Mesodermal cell (in vitro differentiated cells): ENCODE data around the gene PRELP. TPM values are rescaled to one million over a fixed set of nuclear protein-coding genes. Genes with fewer than 3 reads are reported as not detected.

Source experiments
- H3K27ac ChIP-seq: 2 replicates; pipeline ENCODE4 v1.7.0; 2013; ENCODE audit warnings: mild to moderate bottlenecking, low read depth, low read length, moderate library complexity; ENCODE audit not compliant: severe bottlenecking
- H3K36me3 ChIP-seq: 2 replicates; pipeline ENCODE4 v1.7.1; 2013; ENCODE audit warnings: mild to moderate bottlenecking, low read length, moderate library complexity; ENCODE audit not compliant: control insufficient read depth, insufficient read depth
- H3K4me1 ChIP-seq: one replicate; pipeline ENCODE4 v1.7.1; 2013; ENCODE audit warnings: mild to moderate bottlenecking, low read length; ENCODE audit not compliant: insufficient read depth, control insufficient read depth, poor library complexity, severe bottlenecking
- H3K4me3 ChIP-seq: 2 replicates; pipeline ENCODE4 v1.7.0; 2013; ENCODE audit warnings: low read length, control low read depth, mild to moderate bottlenecking; ENCODE audit not compliant: insufficient read depth, poor library complexity, severe bottlenecking; ENCODE audit errors: extremely low read depth
- H3K9me3 ChIP-seq: 2 replicates; pipeline ENCODE4 v1.7.1; 2013; ENCODE audit warnings: mild to moderate bottlenecking, low read length, moderate library complexity; ENCODE audit not compliant: control insufficient read depth
- WGBS, 2 experiments: methylation state at CpG; one replicate each; pipeline ENCODE4 v1.1.5; 2013; ENCODE audit warnings: missing lambda C conversion rate in 2 of 2; ENCODE audit not compliant: insufficient coverage in 2 of 2; 5-methylcytosine and 5-hydroxymethylcytosine counted together
- polyA plus RNA-seq, 2 experiments: library from polyadenylated mRNA; stranded (reverse); fragments of 50-300 nt; gene quantifications; one replicate each; pipeline ENCODE4 v1.2.3, GENCODE V29; 2013

PRELP gene
- 4.9 TPM for polyA plus RNA-seq (2013, experiment 1 of 2)
- 6.5 TPM for polyA plus RNA-seq (2013, experiment 2 of 2)

GRCh38 chr1:203475012-203475981 lies at the start of gene PRELP:
TSS of gene PRELP (plus strand) at chr1:203475806. CDS start at chr1:203483185, 7,379 bp downstream.
- Histone ChIP-seq H3K36me3 (no peaks in the 10 kb centered on the region), H3K4me3 (peak within 1 kb of the TSS; percentile 22), H3K9me3 (no peaks in the 10 kb centered on the region), H3K4me1 (peaks cover 42% of the 10 kb centered on the region), H3K27ac (peak within 1 kb of the TSS; percentile 49)
- WGBS, 2 experiments = 0 to 5% methylated on average over 2 to 3 of the region's 8 CpGs

GRCh38 chr1:203426366-203426765 lies 49.2 kb upstream of the PRELP start:
- H3K9me3 ChIP-seq = no peaks in the 10 kb centered on the region
- WGBS, 2 experiments = 89 to 91% methylated on average over 4 of the region's 5 CpGs
- no peak overlapping the region for H3K4me3 ChIP-seq
- peaks cover 20% of the 10 kb centered on the region for H3K4me1 ChIP-seq
- H3K27ac ChIP-seq = no peak overlapping the region
- no peaks in the 10 kb centered on the region for H3K36me3 ChIP-seq

- no peak overlapping the region for H3K27ac ChIP-seq
These were observed 48.7 kb upstream of the PRELP start for GRCh38 chr1:203426870-203427269.

GRCh38 chr1:203427451-203427850 lies 48.2 kb upstream of the PRELP start:
- Histone ChIP-seq H3K4me1 (peaks cover 20% of the 10 kb centered on the region), H3K4me3 (no peak overlapping the region), H3K9me3 (no peaks in the 10 kb centered on the region), H3K36me3 (no peaks in the 10 kb centered on the region), H3K27ac (no peak overlapping the region)
- WGBS, 2 experiments = 100% methylated on average over 4 of the region's 4 CpGs

More at GRCh38 chr1:203426870-203427269, 48.7 kb upstream of the PRELP start:
- no peak overlapping the region for H3K4me3 ChIP-seq
- no peaks in the 10 kb centered on the region for H3K36me3 ChIP-seq
- H3K9me3 ChIP-seq = no peaks in the 10 kb centered on the region
- peaks cover 20% of the 10 kb centered on the region for H3K4me1 ChIP-seq
- WGBS, 2 experiments = 93 to 97% methylated on average over 2 of the region's 2 CpGs

GRCh38 chr1:203428981-203429599 lies 46.5 kb upstream of the PRELP start:
- Histone ChIP-seq H3K4me1 (peaks cover 18% of the 10 kb centered on the region), H3K9me3 (no peaks in the 10 kb centered on the region), H3K27ac (no peak overlapping the region), H3K36me3 (no peaks in the 10 kb centered on the region), H3K4me3 (no peak overlapping the region)
- WGBS, 2 experiments = 91 to 94% methylated on average over 9 to 11 of the region's 11 CpGs

GRCh38 chr1:203435615-203436014 lies 40.0 kb upstream of the PRELP start:
- Histone ChIP-seq H3K4me3 (no peak overlapping the region), H3K4me1 (peaks cover under 1% of the 10 kb centered on the region), H3K27ac (no peak overlapping the region), H3K36me3 (no peaks in the 10 kb centered on the region), H3K9me3 (no peaks in the 10 kb centered on the region)
- 80 to 92% methylated on average over 3 to 5 of the region's 7 CpGs for WGBS, 2 experiments

GRCh38 chr1:203437696-203438315 lies 37.8 kb upstream of the PRELP start:
- peaks cover 13% of the 10 kb centered on the region for H3K4me1 ChIP-seq
- H3K4me3 ChIP-seq = no peak overlapping the region
- H3K27ac ChIP-seq = no peak overlapping the region
- no peaks in the 10 kb centered on the region for H3K9me3 ChIP-seq
- 93 to 94% methylated on average over 6 to 15 of the region's 15 CpGs for WGBS, 2 experiments
- no peaks in the 10 kb centered on the region for H3K36me3 ChIP-seq

- no peaks in the 10 kb centered on the region for H3K9me3 ChIP-seq
- H3K4me3 ChIP-seq = no peak overlapping the region
- 76 to 91% methylated on average over 4 of the region's 6 CpGs for WGBS, 2 experiments
- H3K4me1 ChIP-seq = peaks cover 13% of the 10 kb centered on the region
- no peak overlapping the region for H3K27ac ChIP-seq
- H3K36me3 ChIP-seq = no peaks in the 10 kb centered on the region
These were observed 36.4 kb upstream of the PRELP start for GRCh38 chr1:203439131-203439730.

- WGBS, 2 experiments = 41 to 44% methylated on average over 5 to 6 of the region's 7 CpGs
- no peak overlapping the region for H3K4me3 ChIP-seq
- H3K9me3 ChIP-seq = peaks cover 12% of the 10 kb centered on the region
- H3K4me1 ChIP-seq = peaks cover 13% of the 10 kb centered on the region
- no peak overlapping the region for H3K27ac ChIP-seq
- H3K36me3 ChIP-seq = no peaks in the 10 kb centered on the region
These were observed 34.8 kb upstream of the PRELP start for GRCh38 chr1:203440771-203441170.

GRCh38 chr1:203441766-203442165 lies 33.8 kb upstream of the PRELP start:
- peaks cover 13% of the 10 kb centered on the region for H3K4me1 ChIP-seq
- H3K9me3 ChIP-seq = peaks cover 12% of the 10 kb centered on the region
- no peak overlapping the region for H3K27ac ChIP-seq
- no peak overlapping the region for H3K4me3 ChIP-seq
- no peaks in the 10 kb centered on the region for H3K36me3 ChIP-seq
- WGBS, 2 experiments = 92 to 94% methylated on average over 8 to 9 of the region's 9 CpGs
